ENCODE measurements around the gene ZNF841. TPM values are rescaled to one million over a fixed set of nuclear protein-coding genes. Genes with fewer than 3 reads are reported as not detected.

ZNF841 gene
- total and polyA plus RNA-seq, 9 of the 15 experiments (the other 6 are each of a cell fraction or from before 2014, with no cell fraction given) = 3.1 to 17.1 (median 11.0) TPM

DNA sequence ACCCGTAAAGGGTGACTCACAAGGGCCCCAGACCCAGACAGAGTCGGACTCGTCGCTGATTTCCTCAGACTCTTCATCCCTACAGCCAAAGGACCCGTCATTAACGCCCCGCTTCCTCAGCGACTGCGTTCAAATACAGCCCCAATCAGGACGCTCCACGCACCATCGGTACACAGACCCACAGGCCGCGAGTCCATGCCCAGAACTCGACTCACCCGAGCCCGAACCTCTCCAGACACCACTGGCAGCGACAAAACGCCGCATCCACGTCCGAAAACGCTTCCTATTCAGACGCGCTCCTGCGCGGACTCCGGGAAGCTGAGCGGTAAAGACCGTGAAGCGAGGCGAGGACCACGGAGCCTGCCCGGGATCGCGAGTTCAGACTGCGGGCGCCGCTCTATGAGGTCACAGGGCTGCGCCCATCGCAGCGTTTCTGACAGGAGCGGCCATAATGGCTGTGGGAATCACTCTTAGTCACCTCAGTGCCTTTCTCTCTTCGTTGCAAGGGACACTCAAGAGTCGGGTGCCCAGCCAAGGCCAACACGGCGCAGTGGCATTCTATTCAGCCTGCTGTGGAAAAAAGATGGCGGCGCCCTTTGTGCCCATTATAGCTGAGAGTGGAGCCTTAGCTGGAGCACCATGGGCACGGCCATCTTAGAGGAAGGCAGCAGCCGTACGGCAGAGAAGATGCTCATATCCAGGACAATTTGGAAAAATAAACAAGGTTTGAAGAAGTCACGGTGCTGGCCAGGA, 67.4 kb downstream of the ZNF841 start, which contains the start of gene ZNF614 (continued):
- TF ChIP-seq, protein P1, sequence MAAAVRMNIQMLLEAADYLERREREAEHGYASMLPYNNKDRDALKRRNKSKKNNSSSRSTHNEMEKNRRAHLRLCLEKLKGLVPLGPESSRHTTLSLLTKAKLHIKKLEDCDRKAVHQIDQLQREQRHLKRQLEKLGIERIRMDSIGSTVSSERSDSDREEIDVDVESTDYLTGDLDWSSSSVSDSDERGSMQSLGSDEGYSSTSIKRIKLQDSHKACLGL (CRISPR knock-in tag; IDR thresholded peaks at IDR 0.05; ENCODE audit: borderline replicate concordance, poor library complexity, severe bottlenecking) = no peak
- TF ChIP-seq CTBP1 (IDR thresholded peaks at IDR 0.05; ENCODE audit: borderline replicate concordance) (no peak; the same call in 1 of the 2 replicates), HDGF (IDR thresholded peaks at IDR 0.05) (no peak), ZNF3 (CRISPR knock-in tag; IDR thresholded peaks at IDR 0.05) (no peak), SAFB2 (IDR thresholded peaks at IDR 0.05; ENCODE audit: borderline replicate concordance, low read depth, low read length, severe bottlenecking) (no peak), MTA3 (IDR thresholded peaks at IDR 0.05; ENCODE audit: borderline replicate concordance) (peak; percentile 85; the same call in 1 of the 2 replicates), ZBTB17 (CRISPR knock-in tag; IDR thresholded peaks at IDR 0.05) (0 out of 2 replicates have a peak, but pooled peaks have one; percentile 61), TFAM (CRISPR knock-in tag; conservative IDR thresholded peaks at IDR 0.05) (no peak), ZNF551 (CRISPR knock-in tag; IDR thresholded peaks at IDR 0.05) (no peak), HMGN3 (IDR thresholded peaks at IDR 0.05; ENCODE audit: borderline replicate concordance, extremely low read depth, insufficient read length, low read depth, low read length) (peak; percentile 69), RFX1 (IDR thresholded peaks at IDR 0.05) (no peak), TCF3 (CRISPR knock-in tag; IDR thresholded peaks at IDR 0.05) (no peak; the same call in 1 of the 2 replicates), BDP1 (IDR thresholded peaks at IDR 0.05; ENCODE audit: insufficient read depth, insufficient read length) (no peak), SMC3 (conservative IDR thresholded peaks at IDR 0.05; ENCODE audit: insufficient read depth, low read depth, low read length) (no peak), ESRRA (IDR thresholded peaks at IDR 0.05; ENCODE audit: borderline replicate concordance, low read depth) (peak; percentile 42; the same call in 1 of the 2 replicates), IRF2 (CRISPR knock-in tag; IDR thresholded peaks at IDR 0.05) (no peak)
- TF ChIP-seq, protein P2, sequence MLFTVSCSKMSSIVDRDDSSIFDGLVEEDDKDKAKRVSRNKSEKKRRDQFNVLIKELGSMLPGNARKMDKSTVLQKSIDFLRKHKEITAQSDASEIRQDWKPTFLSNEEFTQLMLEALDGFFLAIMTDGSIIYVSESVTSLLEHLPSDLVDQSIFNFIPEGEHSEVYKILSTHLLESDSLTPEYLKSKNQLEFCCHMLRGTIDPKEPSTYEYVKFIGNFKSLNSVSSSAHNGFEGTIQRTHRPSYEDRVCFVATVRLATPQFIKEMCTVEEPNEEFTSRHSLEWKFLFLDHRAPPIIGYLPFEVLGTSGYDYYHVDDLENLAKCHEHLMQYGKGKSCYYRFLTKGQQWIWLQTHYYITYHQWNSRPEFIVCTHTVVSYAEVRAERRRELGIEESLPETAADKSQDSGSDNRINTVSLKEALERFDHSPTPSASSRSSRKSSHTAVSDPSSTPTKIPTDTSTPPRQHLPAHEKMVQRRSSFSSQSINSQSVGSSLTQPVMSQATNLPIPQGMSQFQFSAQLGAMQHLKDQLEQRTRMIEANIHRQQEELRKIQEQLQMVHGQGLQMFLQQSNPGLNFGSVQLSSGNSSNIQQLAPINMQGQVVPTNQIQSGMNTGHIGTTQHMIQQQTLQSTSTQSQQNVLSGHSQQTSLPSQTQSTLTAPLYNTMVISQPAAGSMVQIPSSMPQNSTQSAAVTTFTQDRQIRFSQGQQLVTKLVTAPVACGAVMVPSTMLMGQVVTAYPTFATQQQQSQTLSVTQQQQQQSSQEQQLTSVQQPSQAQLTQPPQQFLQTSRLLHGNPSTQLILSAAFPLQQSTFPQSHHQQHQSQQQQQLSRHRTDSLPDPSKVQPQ (CRISPR knock-in tag; IDR thresholded peaks at IDR 0.05; ENCODE audit: borderline replicate concordance) = no peak
- TF ChIP-seq, protein P3, sequence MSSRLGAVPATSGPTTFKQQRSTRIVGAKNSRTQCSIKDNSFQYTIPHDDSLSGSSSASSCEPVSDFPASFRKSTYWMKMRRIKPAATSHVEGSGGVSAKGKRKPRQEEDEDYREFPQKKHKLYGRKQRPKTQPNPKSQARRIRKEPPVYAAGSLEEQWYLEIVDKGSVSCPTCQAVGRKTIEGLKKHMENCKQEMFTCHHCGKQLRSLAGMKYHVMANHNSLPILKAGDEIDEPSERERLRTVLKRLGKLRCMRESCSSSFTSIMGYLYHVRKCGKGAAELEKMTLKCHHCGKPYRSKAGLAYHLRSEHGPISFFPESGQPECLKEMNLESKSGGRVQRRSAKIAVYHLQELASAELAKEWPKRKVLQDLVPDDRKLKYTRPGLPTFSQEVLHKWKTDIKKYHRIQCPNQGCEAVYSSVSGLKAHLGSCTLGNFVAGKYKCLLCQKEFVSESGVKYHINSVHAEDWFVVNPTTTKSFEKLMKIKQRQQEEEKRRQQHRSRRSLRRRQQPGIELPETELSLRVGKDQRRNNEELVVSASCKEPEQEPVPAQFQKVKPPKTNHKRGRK (tag; IDR thresholded peaks at IDR 0.05) = no peak
- TF ChIP-seq, protein P4, sequence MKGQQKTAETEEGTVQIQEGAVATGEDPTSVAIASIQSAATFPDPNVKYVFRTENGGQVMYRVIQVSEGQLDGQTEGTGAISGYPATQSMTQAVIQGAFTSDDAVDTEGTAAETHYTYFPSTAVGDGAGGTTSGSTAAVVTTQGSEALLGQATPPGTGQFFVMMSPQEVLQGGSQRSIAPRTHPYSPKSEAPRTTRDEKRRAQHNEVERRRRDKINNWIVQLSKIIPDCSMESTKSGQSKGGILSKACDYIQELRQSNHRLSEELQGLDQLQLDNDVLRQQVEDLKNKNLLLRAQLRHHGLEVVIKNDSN (CRISPR knock-in tag; IDR thresholded peaks at IDR 0.05) = no peak
- TF ChIP-seq, protein P5, sequence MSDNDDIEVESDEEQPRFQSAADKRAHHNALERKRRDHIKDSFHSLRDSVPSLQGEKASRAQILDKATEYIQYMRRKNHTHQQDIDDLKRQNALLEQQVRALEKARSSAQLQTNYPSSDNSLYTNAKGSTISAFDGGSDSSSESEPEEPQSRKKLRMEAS (CRISPR knock-in tag; IDR thresholded peaks at IDR 0.05) = peak; percentile 76
- TF ChIP-seq, protein P6, sequence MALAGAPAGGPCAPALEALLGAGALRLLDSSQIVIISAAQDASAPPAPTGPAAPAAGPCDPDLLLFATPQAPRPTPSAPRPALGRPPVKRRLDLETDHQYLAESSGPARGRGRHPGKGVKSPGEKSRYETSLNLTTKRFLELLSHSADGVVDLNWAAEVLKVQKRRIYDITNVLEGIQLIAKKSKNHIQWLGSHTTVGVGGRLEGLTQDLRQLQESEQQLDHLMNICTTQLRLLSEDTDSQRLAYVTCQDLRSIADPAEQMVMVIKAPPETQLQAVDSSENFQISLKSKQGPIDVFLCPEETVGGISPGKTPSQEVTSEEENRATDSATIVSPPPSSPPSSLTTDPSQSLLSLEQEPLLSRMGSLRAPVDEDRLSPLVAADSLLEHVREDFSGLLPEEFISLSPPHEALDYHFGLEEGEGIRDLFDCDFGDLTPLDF (CRISPR knock-in tag; IDR thresholded peaks at IDR 0.05) = no peak
